ENCODE measurements around the gene TSHZ2.

Gene TSHZ2

GRCh38 chr20:53445932-53446331 lies 473.8 kb downstream of the TSHZ2 start:
- TF ChIP-seq CTCF (IDR thresholded peaks at IDR 0.05; ENCODE audit: low read depth, low read length) = no peak
- in situ Hi-C loops (cut with HindIII; ENCODE audit: low sequenced_read_pairs) = no loop called here
- H3K4me3 ChIP-seq (ENCODE audit: low read depth, low read length) = no peak overlapping the region
- no peak for DNase-seq (ENCODE audit: low read depth, low spot score)

GRCh38 chr20:53447316-53447715 lies 475.2 kb downstream of the TSHZ2 start:
- TF ChIP-seq CTCF (IDR thresholded peaks at IDR 0.05; ENCODE audit: low read depth, low read length) = no peak
- DNase-seq (ENCODE audit: low read depth, low spot score) = no peak
- in situ Hi-C loops (cut with HindIII; ENCODE audit: low sequenced_read_pairs) = no loop called here
- no peak overlapping the region for H3K4me3 ChIP-seq (ENCODE audit: low read depth, low read length)

- H3K4me3 ChIP-seq (ENCODE audit: low read depth, low read length) = no peak overlapping the region
- DNase-seq (ENCODE audit: low read depth, low spot score) = no peak
- in situ Hi-C loops (cut with HindIII; ENCODE audit: low sequenced_read_pairs) = no loop called here
- TF ChIP-seq CTCF (IDR thresholded peaks at IDR 0.05; ENCODE audit: low read depth, low read length) = no peak
These were observed 476.3 kb downstream of the TSHZ2 start for GRCh38 chr20:53448426-53448825.

DNA sequence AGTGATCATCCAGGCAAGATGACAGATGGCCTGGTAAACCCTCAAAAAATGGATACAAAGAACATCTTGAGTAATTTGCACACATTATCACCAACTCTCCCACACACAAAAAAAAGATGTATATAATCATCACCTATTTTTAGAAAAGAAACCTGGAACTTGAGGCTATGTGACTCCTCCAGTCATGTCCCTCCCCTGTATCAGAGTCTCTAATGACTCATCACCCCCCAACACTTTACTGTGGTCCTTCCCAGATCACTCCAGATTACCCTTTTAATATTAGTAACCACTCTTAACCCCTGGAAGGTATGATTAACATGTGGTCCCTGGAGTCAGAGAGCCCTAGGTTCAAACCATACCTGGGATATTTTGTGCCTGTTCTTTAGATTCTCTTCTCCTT lies 476.7 kb downstream of the TSHZ2 start:
- in situ Hi-C loops (cut with HindIII; ENCODE audit: low sequenced_read_pairs) = no loop called here
- TF ChIP-seq CTCF (IDR thresholded peaks at IDR 0.05; ENCODE audit: low read depth, low read length) = no peak
- no peak overlapping the region for H3K4me3 ChIP-seq (ENCODE audit: low read depth, low read length)
- no peak for DNase-seq (ENCODE audit: low read depth, low spot score)

DNA sequence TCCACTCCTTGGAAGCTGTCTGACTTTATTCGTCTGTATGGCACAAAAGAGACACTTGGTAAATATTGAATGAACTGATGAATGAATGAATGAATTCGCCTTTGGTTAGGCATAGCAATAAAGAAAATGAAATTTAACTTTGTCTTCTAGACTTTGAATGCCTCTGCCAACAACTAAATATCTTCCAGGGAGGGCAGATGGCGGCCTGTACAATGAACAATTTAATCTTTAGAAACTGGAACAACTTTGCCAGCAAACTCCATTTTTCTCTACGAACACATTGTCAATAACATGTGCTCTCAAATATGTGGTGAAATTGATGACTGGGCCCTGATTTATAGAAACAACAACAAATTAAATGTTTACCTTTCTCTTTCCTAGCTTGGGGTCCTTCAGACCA lies 480.9 kb downstream of the TSHZ2 start:
- DNase-seq (ENCODE audit: low read depth, low spot score) = no peak
- TF ChIP-seq CTCF (IDR thresholded peaks at IDR 0.05; ENCODE audit: low read depth, low read length) = no peak
- in situ Hi-C loops (cut with HindIII; ENCODE audit: low sequenced_read_pairs) = no loop called here
- no peak overlapping the region for H3K4me3 ChIP-seq (ENCODE audit: low read depth, low read length)

DNA sequence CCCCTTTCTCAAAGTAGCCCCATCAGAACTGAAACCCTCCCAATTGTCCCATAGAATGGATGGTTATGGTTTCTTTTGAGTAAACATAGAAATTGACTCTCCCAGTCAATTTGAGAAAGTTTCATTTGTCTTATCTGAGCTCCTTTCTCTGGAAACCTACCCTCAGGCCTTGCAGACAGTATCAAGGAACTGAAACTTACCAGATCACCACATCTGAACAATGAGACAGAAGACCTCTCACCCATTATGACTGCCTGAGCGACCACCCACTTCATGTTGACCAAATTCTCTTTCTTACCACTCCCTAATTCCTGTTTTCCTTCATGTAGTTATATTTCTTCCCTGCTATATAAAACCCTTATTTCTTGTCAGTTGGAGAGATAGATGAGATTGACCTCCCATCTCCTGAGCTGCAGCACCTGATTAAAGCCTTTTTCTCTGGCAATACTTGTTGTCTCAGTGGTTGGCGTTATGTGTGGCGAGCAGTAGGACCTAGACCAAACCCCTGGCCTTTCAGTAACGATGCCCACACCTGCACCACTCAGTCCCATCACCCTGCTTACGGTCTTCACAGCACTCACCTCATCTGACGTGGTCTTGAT lies 482.6 kb downstream of the TSHZ2 start:
- TF ChIP-seq CTCF (IDR thresholded peaks at IDR 0.05; ENCODE audit: low read depth, low read length) = no peak
- no peak for DNase-seq (ENCODE audit: low read depth, low spot score)
- no peak overlapping the region for H3K4me3 ChIP-seq (ENCODE audit: low read depth, low read length)
- in situ Hi-C loops (cut with HindIII; ENCODE audit: low sequenced_read_pairs) = no loop called here
